ENCODE measurements around the gene ILF3.
A peak's percentile ranks its signal among the peaks of the same experiment; 100 is the strongest.
"Not testable (repeated sequence)": the region's sequence is repeated elsewhere in the genome, so short reads cannot be mapped to it uniquely, and the experiment has no call there.

ILF3 gene

DNA sequence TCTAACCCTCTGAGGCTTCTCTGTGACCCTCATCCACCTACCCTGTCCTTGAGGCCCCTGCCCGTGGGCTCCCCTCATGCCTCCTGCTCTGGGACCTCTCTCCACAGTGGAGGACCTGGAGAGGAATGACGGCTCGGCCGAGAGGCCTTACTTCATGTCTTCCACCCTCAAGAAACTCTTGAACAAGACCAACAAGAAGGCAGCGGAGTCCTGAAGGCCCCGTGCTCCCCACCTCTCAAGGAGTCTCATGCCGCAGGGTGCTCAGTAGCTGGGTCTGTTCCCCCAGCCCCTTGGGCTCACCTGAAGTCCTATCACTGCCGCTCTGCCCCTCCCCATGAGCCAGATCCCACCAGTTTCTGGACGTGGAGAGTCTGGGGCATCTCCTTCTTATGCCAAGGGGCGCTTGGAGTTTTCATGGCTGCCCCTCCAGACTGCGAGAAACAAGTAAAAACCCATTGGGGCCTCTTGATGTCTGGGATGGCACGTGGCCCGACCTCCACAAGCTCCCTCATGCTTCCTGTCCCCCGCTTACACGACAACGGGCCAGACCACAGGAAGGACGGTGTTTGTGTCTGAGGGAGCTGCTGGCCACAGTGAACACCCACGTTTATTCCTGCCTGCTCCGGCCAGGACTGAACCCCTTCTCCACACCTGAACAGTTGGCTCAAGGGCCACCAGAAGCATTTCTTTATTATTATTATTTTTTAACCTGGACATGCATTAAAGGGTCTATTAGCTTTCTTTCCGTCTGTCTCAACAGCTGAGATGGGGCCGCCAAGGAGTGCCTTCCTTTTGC, 10.8 kb upstream of the ILF3 start:
- DNase-seq, result peak; percentile 69

DNA sequence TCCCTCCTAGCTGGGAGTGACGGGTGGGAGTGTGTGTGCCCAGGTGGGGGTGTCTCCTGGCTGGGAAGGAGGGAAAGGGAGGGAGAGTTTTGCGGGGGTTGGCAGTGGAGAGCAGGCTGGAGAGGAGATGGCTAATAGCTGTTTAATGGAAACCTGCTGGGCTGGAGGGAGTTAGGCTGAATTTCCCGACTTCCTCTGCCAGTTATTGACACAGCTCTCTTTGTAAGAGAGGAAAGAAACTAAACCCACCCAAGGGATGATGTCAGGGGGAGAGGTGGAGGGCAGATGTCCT, 10.2 kb upstream of the ILF3 start:
- no peak for DNase-seq

DNA sequence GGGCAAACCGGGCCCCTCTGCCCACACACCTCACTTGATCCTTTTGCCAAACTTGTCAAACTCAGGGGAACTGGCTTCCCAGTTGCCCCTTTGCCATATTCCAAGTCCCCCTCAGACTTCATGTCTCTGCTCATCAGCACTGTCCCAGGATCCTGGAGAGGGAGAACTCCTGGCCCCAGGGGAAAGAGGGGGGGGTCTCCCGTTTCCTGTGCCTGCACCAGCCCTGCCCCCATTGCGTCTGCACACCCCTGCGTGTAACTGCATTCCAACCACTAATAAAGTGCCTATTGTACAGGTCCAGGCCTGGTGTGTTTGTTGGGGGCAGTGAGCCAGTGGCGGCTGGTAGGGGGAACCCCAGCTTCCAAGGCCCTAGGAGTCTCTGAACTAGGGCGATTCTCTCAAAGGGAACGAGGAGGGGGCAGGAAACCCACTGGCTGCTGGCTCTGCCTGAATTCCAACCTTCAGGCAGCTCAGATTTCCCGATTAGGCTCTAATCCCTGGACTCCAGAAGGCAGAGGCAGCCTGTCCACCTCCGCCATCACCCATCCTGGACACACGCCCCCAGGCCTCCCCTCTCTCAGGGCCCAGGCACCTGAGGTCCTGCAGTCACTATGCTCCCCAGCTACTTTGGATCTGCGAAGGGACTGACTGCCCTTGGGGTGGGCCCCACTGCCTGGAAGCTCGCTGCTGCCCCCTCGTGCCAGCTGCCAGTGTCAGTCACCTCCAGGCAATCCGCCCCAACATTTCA, 9.7 kb upstream of the ILF3 start:
- DNase-seq, result peak; percentile 93

DNA sequence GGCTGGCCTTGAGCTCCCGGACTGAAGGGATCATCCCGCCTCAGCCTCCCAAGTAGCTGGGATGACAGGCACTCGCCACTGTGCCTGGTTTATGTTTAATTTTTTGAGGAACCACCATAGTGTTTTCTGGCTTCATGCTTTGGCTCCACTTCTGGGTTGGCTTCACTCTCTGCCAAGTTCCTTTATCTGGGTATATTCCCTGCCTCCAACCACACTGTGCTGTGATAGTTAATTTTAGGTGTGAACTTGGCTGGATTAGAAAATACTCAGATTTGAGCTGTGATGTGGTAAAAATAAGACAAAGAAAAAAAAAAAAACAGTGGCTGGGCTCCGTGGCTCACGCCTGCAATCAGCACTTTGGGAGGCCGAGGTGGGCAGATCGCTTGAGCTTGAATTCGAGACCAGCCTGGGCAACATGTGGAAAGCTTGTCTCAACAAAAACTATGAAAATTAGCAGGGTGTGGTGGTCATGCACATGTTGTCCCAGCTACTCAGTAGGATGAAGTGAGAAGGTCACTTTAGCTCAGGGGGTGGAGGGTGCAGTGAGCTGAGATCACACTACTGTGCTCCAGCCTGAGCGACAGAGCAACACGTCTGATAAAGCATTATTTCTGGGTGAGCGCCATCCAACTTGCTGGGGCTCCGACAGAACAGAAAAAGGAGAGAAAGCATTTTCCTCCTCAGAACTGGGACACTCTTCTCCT, 7.5 kb upstream of the ILF3 start:
- no peak for DNase-seq

DNA sequence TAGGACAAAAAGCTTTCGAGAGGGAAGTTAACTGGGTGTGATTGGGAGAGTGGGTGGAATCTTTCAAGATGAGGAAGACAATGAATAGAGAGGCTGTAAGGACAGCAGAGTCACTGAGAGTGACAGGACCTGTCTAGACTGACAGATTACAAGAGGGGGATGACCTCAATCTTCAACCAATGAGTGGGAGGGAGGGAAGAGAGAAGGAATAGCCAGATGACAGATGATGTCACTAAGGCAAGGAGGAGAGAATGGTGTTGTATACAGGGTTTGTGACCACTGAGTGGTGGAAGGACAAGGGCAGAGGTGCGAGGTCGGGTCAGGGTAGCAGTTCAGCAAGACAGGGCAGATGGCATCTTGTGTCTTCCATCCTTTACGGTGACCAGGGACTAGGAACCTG, 5.8 kb upstream of the ILF3 start:
- DNase-seq, result no peak

DNA sequence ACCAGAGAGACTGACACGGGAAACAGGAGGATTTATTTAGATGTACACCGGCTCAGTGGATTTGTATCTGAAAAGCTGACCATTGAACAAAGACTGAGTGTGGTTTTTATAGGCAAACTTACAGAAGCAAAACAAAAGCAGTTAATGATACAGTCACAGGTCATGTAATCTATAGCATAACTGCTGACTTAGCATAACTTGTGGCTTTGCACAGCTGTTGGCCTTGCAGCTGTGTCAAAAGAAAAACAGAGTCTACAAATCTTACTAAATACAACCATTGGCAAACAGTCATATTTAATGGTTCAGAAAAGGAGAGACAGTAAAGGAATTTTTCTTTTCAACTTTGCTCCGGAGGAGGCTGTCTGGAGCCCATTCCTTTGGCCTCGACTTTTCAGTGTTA, 2.3 kb upstream of the ILF3 start:
- no peak for DNase-seq

DNA sequence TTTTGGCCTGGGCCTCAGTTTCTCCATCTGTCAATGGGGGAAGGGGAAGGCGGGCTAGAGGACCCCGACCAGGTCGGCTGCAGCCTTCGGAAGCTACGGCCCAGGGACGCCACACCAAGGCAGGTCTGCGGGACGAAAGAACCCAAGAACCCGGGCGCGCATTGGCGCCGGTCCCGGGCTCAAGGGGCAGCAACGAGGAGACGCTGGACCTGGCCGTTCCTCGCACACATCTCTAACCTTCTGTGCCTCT, 739 bp upstream of the ILF3 start:
- no peak for DNase-seq

DNA sequence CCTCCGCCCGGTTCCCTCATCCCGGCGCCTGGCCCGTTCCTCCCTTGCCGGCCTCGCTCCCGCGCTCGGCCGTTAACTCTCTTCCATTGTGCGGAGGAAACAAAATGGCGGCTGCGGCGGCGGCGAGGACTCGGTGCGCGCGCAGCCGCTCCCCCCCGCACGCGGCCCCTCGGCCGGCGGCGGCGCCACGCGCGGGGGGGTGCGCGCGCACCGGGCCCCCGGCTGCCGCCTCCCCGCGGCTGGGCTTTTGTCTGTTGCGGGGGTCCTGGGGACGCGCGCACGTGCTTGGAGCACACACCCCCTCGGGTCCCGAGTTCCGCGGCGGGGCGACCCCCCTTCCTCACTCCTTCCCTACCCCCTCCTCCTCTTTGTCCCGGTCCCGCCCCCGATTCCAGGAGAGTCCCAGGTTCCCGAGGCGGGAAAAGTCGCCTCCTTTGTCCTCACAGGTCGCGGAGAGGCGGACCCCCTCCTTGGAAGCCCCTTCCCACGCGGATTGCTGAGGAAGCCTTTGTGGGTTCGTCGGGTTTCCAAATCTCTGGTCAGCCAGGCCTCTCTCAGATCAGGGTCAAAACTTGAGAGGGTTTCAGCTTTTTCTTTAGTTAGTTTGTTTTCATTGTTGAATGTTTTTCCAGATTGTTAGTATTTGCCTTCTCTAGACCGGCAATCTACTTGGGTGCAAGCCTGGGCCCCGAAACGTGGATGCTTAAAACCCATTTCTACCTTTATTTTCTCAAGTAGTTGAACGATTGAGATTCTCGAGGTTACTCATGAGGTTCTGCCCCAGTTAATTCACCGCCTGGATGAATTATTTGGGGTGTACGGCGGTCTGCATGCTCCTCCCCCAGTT, 687 bp downstream of the ILF3 start:
- DNase-seq, result peak; percentile 77

DNA sequence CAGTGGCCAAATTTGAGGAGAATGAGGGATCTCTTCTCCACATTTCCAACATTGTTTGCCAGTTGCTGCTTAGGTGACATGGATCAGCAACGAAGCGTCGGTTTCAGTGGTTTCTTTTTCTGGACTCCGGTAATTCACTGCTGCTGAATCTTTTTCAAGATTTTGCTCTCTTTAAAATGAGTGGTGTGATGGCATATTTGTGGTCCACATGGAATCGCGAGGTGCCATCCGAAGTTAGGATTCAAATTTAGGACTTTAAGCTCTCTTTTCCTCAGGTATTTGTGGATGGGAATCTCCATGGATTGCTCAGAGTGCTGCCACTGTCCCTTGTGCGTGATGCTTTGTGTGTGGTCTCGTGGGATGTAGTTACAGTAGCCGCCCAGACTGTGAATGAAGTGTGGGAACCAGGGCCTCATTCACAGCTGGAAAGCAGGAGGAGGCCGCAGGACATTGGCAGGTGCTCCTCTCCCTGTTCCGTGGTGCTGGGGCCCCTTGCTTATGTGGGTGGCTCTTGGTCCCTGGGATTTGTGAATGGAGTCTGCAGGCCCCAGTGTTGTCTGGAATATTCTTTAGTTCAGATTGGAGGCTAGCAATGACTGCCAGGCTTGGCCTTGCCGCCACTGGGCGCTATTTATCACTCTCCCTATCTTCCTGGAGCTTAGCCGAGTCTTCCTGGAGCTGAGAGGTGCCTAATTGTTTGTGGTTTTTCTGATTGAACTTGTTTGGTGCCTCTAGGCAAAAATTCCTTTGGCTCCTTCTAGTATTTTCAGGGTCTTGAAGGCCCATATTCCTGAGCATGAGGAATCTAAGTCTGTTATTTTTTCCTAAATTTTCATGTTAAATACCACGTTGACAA, 1.5 kb downstream of the ILF3 start:
- DNase-seq, result peak; percentile 42

DNA sequence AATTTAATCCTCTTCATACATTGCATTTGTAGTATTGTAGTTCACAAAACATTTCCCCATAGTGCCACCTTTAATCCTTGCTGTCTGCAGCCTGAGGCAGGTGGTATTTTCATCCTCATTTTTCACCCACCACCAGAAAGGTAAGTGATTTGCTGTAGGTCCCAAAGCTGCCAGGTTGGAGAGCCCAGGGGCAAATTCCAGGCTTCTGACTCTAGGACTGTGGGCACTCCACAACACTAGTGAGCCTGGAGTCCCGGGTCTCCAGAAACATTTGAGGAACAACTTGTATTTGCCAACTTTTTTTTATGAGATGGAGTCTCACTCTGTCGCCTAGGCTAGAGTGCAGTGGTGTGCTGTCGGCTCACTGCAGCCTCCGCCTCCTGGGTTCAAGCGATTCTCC, 6.2 kb downstream of the ILF3 start:
- DNase-seq, result no peak

DNA sequence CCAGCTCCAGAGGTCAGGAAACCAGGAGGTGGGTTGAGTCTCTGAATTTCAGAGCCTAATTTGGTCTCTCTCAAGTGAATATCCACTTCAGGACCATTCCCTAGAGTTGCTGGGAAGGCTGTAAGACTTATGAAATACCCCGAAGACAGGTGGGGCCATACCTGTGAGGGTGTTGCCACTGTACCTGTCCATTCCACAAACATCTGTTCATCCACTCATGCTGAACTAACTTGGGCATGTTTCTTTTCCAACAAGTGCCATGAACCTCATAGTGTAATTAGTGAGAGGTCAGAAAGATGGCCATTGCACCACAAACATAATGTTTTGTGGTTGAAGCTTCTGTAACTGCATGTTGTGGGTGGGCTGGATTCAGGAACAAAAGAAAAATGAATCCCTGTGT, 7.8 kb downstream of the ILF3 start:
- DNase-seq, result no peak

DNA sequence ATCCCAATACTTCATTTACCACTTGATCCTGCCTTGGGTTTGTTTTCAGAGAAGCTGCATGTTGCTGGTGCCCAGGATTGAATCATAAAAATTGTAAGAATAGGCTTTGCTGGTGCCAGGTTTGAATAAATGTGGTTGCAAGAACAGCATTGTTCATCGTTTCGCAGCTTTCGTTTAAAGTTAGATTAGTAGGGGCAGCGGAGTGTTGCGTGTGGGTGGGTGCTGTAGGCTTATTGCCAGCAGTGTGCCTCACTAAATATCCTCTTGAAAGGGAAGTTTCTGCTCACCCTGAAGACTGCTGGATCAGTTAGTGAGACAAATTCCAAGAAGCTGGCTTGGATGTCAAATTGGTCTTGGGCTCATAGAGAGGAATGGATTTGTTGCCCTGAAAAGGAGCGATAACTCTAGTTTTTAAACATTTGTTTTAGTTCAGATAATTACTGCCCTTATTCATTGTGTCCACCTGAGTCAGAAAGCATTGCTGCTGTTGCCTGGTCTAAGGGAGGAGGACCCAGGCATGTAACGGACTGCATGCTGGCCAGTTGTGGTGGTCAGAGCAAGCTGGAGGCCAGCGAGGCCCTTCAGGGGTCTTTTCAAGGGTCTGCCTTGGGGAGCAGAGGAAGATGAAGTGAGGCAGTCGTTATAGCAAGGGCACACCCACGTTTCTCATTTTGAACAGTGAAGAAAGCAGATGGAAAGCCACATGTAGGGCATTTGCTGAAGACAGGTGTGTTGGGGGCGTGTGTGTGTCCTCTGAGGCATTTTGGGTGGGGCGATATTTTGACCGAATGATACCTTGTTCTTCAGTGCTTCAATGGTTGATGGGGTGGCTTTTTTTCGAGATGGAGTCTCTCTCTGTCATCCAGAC, 8.5 kb downstream of the ILF3 start:
- DNase-seq, result no peak

DNA sequence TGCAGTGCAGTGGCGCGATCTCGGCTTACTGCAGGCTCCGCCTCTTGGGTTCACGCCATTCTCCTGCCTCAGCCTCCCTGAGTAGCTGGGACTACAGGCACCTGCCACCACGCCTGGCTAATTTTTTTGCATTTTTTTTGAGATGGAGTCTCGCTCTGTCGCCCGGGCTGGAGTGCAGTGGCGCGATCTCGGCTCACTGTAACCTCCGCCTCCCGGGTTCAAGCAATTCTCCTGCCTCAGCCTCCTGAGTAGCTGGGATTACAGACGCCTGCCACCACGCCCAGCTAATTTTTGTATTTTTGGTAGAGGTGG, 9.1 kb downstream of the ILF3 start:
- DNase-seq, result not testable (repeated sequence)

DNA sequence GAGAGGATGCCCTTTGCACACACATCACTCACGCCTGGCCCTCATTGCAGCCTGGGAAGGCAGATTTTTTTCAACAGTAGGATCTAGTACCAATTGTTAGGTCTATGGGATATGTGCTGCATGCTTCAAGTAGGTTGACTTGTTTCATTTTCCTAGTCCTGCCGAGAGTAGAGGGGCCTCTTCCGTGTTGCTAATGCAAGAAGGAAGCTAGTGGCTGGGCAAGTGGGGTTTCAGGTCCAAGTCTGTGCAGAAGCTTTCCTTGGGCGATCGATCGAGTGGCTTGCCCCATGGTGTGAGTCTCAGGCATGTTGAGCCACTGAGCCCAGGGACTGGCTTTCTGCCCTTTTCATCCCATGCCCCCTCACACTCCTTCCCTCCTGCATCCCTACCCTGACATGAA, 13.7 kb downstream of the ILF3 start:
- no peak for DNase-seq

DNA sequence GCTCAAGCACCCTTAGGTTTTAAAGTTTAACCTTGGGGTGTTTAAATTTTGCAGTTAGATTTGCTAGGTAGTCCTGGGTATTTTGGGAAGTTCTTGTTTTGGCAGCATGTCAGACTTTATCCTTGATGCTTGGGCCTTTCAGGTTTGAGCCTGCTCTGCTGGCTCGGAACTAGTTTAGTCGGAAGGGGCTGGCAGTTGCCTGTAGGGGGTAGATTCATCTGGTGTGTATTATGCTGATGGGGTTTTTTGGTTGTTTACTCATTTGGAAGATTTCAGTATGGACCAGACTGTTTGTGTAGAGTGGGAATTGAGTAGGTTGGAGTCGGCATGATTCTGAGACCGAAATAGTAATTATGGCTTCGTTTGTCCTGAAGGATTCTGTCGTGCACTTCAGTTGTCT, 15.1 kb downstream of the ILF3 start:
- no peak for DNase-seq

DNA sequence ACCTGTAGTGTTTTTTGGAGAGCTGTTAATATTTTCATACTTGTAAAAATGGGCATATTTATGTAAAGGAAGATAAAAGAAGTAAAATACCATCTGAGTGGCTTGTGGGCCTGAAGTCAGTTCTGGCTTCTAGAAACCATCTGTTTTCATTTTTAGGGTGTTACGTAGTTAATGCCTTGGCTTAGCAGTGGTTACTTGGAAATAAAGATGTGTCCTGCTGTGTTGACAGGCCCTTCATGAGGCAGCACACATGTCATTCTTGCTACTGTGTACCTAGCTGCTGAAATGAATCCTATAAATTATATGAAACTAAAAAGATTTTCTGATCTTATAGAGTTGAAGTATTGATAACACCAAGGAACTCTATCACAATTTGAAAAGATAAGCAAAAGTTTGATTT, 16.0 kb downstream of the ILF3 start:
- DNase-seq, result no peak

DNA sequence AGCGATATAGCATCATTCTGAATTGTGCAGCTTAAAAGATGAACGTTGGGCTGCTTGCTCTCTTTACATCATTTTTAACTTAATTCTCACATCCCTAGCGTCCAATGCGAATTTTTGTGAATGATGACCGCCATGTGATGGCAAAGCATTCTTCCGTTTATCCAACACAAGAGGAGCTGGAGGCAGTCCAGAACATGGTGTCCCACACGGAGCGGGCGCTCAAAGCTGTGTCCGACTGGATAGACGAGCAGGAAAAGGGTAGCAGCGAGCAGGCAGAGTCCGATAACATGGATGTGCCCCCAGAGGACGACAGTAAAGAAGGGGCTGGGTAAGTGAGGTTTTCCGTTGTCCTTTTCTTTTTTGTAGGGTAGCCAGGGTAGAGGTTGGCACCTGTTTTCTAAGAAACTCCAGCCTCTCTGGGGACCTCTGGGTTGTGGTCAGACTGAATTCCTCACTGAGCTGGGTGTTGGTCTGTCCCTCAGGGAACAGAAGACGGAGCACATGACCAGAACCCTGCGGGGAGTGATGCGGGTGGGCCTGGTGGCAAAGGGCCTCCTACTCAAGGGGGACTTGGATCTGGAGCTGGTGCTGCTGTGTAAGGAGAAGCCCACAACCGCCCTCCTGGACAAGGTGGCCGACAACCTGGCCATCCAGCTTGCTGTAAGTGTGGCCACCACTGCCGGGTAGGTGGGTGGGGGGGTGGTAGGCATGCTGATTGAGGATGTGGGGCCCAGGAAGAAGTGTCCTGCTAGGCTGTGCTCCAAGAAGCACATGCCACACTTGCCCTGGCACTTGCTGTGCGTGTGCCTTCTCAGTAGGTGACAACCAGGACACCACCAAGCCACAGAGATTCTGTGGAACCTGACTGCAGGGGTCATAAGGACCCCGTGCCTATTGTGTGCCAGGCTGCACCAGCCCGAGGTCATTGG, 17.0 kb downstream of the ILF3 start:
- DNase-seq, result no peak

DNA sequence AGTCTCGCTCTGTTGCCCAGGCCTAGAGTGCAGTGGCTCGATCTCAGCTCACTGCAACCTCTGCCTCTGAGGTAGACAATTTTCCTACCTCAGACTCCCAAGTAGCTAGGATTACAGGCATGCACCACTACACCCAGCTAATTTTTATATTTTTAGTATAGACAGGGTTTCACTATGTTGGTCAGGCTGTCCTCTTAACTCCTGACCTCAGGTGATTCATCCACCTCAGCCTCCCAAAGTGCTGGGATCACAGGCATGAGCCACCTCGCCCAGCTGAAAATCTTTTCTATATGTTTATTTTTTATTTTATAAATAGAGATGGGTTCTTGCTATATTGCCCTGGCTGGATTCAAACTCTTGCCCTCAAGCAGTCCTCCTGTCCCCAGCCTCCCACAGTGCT, 17.8 kb downstream of the ILF3 start:
- DNase-seq, result not testable (repeated sequence)

DNA sequence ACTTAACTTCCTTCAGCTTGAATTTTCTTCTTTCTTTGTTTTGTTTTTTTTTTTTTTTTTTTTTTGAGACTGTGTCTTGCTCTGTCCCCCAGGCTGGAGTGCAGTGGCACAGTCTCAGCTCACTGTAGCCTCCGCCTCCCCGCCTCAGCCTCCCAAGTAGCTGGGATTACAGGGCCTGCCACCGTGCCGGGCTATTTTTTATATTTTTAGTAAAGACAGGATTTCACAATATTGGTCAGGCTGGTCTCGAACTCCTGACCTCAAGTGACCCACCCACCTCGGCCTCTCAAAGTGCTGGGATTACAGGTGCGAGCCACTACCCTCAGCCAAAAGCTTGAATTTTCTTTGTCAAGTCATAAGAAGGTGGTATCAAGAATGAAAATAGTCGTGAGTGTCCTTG, 21.1 kb downstream of the ILF3 start:
- not testable (repeated sequence) for DNase-seq

DNA sequence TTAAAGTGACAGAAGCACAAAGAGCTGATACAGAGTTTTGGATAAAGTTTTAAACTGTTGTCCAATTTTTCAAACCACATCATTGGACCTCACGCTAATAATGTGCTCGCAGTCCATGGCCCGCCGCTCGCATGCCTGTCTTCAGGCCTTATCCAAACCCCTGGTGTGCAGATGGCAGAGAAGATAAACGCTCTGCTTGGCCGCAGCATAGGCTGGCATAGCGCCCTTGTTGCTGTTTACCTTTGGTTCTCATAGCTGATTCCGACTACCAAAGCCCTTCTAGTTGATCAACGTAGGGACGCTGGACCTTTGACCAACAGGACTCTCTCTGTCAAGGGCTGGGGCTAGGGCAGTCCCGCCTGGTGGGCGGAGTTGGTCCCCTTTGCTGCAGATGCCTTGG, 23.6 kb downstream of the ILF3 start:
- DNase-seq, result peak; percentile 74

DNA sequence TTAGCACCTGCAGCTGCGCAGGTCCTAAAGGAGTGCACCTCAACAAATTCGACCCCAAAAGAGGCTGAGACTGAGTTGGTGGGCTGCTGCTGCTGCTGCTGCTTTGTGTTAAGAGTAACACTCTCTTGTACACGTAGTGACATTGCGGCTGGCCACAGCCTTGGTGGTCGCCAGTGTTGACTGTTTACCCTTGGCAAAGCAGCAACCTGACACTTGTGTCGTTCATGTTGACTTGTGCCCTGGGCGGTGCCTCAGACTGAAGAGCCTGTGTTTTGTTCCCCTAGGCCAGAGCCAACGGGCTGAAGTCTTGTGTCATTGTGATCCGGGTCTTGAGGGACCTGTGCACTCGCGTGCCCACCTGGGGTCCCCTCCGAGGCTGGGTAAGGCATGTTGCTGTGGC, 24.7 kb downstream of the ILF3 start:
- no peak for DNase-seq

Measured in hematopoietic multipotent progenitor cell treated with erythropoietin and hydrocortisone succinate and interleukin-3 and kit ligand, for 4 days (in vitro differentiated cells).